B cell (primary cell): ENCODE data around the gene PIK3AP1.
"Not testable (repeated sequence)": the region's sequence is repeated elsewhere in the genome, so short reads cannot be mapped to it uniquely, and the experiment has no call there.

Experiments
- CTCF ChIP-seq: fragments of 200-600 bp; IDR thresholded peaks from one replicate; pipeline ENCODE4 v1.8.0; 2022; ENCODE audit warnings: antibody characterized with exemption, mild to moderate bottlenecking
- EZH2 ChIP-seq: IDR thresholded peaks from 2 replicates; pipeline ENCODE4 v1.6.1; 2012; ENCODE audit warnings: borderline replicate concordance, low read depth, mild to moderate bottlenecking, moderate library complexity, low read length; ENCODE audit not compliant: insufficient read depth, poor library complexity, severe bottlenecking

DNA sequence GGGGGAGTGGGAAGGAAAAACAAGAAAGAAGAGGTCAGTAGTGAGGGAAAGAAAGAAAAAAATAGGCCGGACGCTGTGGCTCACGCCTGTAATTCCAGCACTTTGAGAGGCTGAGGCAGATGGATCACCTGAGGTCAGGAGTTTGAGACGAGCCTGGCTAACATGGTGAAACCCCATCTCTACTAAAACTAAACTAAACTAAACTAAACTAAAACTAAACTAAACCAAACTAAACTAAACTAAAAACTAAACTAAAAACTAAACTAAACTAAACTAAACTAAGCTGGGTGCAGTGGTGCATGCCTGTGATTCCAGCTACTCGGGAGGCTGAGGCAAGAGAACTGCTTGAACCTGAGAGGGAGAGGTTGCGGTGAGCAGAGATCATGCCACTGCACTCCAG, 22.0 kb downstream of the PIK3AP1 start:
- TF ChIP-seq CTCF, EZH2: not testable (repeated sequence)
